ENCODE data around the gene CDK8. TPM values are rescaled to one million over a fixed set of nuclear protein-coding genes. Genes with fewer than 3 reads are reported as not detected.

Gene CDK8
- total and polyA plus RNA-seq, 2 experiments from 2014 or later = 13.6 to 24.0 TPM

- Mint-ChIP-seq H3K4me3 (no peak overlapping the region), H3K4me1 (no peaks in the 10 kb centered on the region), H3K36me3 (ENCODE audit: low read depth) (peaks cover 37% of the 10 kb centered on the region), H3K9me3 (no peaks in the 10 kb centered on the region), H3K27ac (no peak overlapping the region), H3K27me3 (ENCODE audit: insufficient read depth, low read depth, poor library complexity) (no peaks in the 10 kb centered on the region)
- Histone ChIP-seq H3K4me3 (no peak overlapping the region), H3K79me2 (replicated peaks; ENCODE audit: insufficient read depth) (no peaks in the 10 kb centered on the region), H4K20me1 (replicated peaks; ENCODE audit: insufficient read depth) (no peaks in the 10 kb centered on the region), H3K27ac (ENCODE audit: low read depth) (no peak overlapping the region), H3F3A (replicated peaks; ENCODE audit: low read depth) (no peaks in the 10 kb centered on the region), H3K4me1 (ENCODE audit: insufficient read depth) (no peaks in the 10 kb centered on the region), H3K9me2 (ENCODE audit: insufficient read depth) (no peaks in the 10 kb centered on the region), H3K4me2 (no peak overlapping the region), H2AFZ (no peak overlapping the region), H3K27me3 (ENCODE audit: insufficient read depth) (no peaks in the 10 kb centered on the region), H3K36me3 (ENCODE audit: insufficient read depth) (peaks cover 19% of the 10 kb centered on the region)
- DNase-seq (ENCODE audit: low spot score) (no peak), ATAC-seq (no peak)
- TF ChIP-seq NANOG (IDR thresholded peaks at IDR 0.05; ENCODE audit: borderline replicate concordance) (no peak), ZNF114 (CRISPR knock-in tag; IDR thresholded peaks at IDR 0.05) (no peak)
These were observed 40.6 kb upstream of the CDK8 start for GRCh38 chr13:26213345-26213744.

GRCh38 chr13:26213982-26214381, 39.9 kb upstream of the CDK8 start:
- H3K9me2 ChIP-seq (ENCODE audit: insufficient read depth) = no peaks in the 10 kb centered on the region
- no peaks in the 10 kb centered on the region for H3K9me3 Mint-ChIP-seq
- H3K4me3 Mint-ChIP-seq = no peak overlapping the region
- TF ChIP-seq EZH2 (IDR thresholded peaks at IDR 0.05; ENCODE audit: low read depth, unreplicated experiment) = no peak
- TF ChIP-seq ZNF462 (CRISPR knock-in tag; IDR thresholded peaks at IDR 0.05) = no peak
- TF ChIP-seq CTCF (conservative IDR thresholded peaks at IDR 0.05; ENCODE audit: low read depth in 2 of 2) = no peak
- no peak for TF ChIP-seq REST (IDR thresholded peaks at IDR 0.05; ENCODE audit: unreplicated experiment)
- TF ChIP-seq ETS1 (IDR thresholded peaks at IDR 0.05) = no peak
- no peak for TF ChIP-seq ZNF114 (CRISPR knock-in tag; IDR thresholded peaks at IDR 0.05)
- no peak for TF ChIP-seq POLR2AphosphoS5 (IDR thresholded peaks at IDR 0.05; ENCODE audit: low read depth)
- TF ChIP-seq JUNB (IDR thresholded peaks at IDR 0.05; ENCODE audit: unreplicated experiment) = no peak
- TF ChIP-seq ZNF331 (CRISPR knock-in tag; IDR thresholded peaks at IDR 0.05; ENCODE audit: low read depth) = no peak

More at GRCh38 chr13:26213982-26214381, 39.9 kb upstream of the CDK8 start:
- H4K20me1 ChIP-seq (replicated peaks; ENCODE audit: insufficient read depth) = no peaks in the 10 kb centered on the region
- Mint-ChIP-seq H3K27ac (no peak overlapping the region), H3K36me3 (ENCODE audit: low read depth) (peaks cover 40% of the 10 kb centered on the region), H3K27me3 (ENCODE audit: insufficient read depth, low read depth, poor library complexity) (no peaks in the 10 kb centered on the region), H3K4me1 (no peaks in the 10 kb centered on the region)
- H3K27me3 ChIP-seq (ENCODE audit: insufficient read depth) = no peaks in the 10 kb centered on the region
- H2AFZ ChIP-seq = no peak overlapping the region
- peaks cover 19% of the 10 kb centered on the region for H3K36me3 ChIP-seq (ENCODE audit: insufficient read depth)
- no peak overlapping the region for H3K27ac ChIP-seq (ENCODE audit: low read depth)
- ATAC-seq = no peak
- DNase-seq (ENCODE audit: low spot score) = no peak
- H3F3A ChIP-seq (replicated peaks; ENCODE audit: low read depth) = no peaks in the 10 kb centered on the region
- H3K4me1 ChIP-seq (ENCODE audit: insufficient read depth) = no peaks in the 10 kb centered on the region
- no peaks in the 10 kb centered on the region for H3K79me2 ChIP-seq (replicated peaks; ENCODE audit: insufficient read depth)
- no peak overlapping the region for H3K4me2 ChIP-seq
- H3K4me3 ChIP-seq = no peak overlapping the region

All from GM23338 (cell line).